NCI-H1417 (cell line): ENCODE measurements around the gene ISY1.
"Not testable (repeated sequence)": the region's sequence is repeated elsewhere in the genome, so short reads cannot be mapped to it uniquely, and the experiment has no call there.

Source experiments
- DNase-seq, 3 experiments: peaks; one replicate each; lab custom pipeline; 2025; lab: John Stamatoyannopoulos, UW

Gene ISY1

GRCh38 chr3:129166579-129167332 is 5.9 kb upstream of the ISY1 start:
- no peak for DNase-seq

DNA sequence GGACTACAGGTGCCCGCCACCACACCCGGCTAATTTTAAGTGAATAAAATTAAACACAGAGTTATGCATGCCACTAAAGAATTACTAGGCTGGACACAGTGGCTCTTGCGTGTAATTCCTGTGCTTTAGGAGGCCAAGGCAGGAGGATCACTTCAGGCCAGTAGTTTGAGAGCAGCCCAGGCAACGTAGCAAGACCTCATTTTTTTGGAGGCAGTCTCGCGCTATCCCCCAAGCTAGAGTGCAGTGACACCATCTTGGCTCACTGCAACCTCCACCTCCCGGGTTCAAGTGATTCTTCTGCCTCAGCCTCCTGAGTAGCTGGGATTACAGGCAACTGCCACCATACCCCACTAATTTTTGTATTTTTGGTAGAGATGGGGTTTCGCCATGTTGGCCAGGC is 4.7 kb upstream of the ISY1 start:
- DNase-seq: not testable (repeated sequence)

GRCh38 chr3:129164500-129164899 is 3.6 kb upstream of the ISY1 start:
- no peak for DNase-seq

DNA sequence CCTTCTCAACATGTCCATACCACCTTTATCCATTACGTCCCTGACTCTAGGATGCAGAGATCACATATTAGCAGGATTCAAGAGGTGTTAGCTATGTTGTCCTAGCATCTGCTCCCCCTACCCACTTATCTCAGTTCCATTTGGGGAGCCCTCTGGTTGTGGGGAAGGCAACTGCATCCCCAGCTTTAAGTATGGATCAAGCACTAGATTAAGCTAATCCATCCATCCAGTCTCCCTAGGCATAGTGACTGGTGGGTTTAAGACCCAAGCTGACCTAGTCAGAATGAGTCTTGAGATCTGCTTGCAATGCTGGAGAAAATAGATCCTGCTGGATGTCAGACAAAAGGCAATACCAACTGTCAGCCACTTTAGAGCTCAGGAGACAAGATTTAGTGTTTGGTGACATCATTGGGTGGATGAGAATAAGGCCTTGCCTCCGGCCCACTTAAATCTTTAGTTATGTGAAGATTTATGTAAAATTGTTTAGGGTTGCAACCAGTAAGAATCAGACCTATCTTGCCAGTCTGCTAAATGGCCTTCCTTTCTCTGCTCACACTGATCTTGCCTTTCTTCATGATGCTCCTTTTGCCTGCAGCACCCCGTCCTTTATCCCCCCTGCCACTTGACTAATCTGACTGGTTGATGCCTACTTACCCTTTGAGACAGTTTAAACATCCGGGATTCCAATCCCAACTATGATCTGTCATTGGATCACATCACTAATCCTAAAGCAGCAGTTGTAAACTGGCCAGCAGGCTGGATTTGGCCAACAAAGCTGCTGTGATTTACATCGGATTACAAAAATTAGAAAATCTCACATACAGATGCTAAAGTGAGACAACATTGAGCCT is 2.1 kb upstream of the ISY1 start:
- DNase-seq: peak in 1 of 3 experiments; percentile 47

DNA sequence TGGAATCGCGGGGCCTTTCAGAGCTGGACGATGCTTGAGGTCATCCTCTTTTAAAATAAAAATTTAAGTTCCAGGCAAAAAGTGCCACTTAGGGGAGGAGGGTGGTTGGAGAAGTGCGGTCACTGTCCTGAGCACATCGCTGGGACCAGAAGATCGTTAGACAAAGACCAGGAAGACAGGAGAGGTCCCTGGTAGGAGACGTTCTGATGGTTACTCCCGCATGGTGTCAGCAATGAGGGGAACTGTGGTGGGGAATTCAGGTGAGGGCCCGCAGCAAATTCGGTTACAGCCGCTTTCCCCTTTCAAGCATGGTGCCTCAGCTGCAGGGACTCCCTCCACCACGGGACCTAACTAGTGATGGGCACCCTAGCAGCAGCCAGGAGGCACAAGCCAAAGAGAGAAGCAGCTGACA is 1.0 kb upstream of the ISY1 start:
- DNase-seq: no peak

DNA sequence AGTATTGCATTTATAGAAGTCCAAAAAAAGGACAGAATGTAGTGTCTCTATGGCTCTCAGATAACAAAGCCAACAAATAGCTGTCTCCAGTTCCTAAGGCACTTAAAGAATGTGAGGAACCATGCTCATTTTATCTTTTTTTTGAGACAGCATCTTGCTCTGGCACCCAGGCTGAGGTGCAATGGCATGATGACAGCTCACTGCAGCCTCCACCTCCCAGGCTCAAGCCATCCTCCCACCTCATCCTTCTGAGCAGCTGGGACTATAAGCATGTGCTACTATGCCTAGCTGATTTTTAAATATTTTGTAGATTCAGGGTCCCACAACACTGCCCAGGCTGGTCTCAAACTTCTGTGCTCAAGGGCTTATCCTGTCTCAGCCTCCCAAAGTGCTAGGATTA is 16.1 kb downstream of the ISY1 start:
- no peak for DNase-seq

DNA sequence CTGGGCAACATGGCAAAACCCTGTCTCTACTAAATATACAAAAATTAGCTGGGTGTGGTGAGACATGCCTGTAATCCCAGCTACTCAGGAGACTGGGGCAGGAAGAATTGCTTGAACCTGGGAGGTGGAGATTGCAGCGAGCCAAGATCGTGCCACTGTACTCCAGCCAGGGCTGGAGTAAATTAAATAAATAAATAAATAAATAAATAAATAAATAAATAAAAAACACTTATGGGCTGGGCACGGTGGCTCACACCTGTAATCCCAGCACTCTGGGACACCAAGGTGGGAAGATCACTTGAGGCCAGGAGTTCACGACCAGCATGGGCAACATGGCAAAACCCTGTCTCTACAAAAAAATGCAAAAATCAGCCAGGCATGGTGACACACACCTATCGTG is 19.9 kb downstream of the ISY1 start:
- DNase-seq: not testable (repeated sequence)

DNA sequence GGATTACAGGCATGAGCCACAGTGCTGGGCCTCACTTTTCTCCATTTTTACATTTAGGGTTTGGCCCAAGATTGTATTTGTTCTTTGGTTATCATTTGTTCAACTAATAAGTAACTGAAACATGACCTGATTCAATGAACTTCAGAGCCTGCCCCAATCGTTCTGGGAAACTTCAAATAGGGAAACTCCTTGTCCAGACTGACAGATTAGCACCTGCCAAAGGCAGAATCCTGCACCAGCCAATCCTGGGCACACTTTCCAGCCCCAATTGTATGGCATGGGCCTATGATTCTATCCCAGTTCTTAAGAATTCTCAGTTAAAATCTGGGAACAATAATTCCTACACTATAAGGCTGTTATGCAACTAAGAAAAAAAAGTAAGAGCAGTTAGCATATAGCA is 21.0 kb downstream of the ISY1 start:
- no peak for DNase-seq

DNA sequence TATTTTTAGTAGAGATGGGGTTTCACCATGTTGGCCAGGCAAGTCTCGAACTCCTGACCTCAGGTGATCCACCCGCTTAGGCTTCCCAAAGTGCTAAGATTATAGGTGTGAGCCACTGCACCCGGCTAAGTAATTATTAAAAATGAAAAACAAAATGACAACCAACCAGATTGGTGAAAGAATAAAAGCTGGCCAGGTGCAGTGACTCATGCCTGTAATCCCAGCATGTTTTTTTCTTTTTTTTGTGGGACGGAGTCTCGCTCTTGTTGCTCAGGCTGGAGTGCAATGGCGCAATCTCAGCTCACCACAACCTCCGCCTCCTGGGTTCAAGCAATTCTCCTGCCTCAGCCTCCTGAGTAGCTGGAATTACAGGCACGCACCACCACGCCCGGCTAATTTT is 24.6 kb downstream of the ISY1 start:
- not testable (repeated sequence) for DNase-seq

GRCh38 chr3:129132097-129132866 is 28.6 kb downstream of the ISY1 start:
- DNase-seq: no peak

DNA sequence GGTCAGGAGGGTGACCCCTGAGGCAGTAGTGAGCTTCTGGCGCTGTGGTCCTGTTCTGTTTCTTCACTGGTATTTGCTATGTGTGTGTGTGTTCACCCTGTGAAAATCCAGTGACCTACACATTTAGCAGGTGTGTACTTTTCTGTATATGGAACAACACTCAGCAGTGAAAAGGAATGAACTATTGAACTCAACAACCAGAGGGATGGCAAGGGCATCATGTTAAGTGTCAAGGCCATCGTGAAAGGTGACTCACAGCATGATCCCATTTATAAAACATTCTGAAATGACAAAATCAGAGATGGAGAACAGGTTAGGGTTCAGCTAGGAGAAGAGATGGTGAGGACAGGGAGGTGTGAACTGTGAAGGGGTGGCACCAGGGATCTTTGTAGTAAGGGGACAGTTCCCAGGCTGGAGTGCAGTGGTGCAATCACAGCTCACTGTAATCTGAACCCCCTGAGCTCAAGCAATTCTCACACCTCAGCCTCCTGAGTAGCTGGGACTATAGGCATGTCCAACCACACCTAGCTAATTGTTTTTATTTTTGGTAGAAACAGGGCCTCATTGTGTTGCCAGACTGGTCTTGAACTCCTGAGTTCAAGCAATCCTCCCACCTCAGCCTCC is 29.3 kb downstream of the ISY1 start:
- no peak for DNase-seq

GRCh38 chr3:129130291-129130813 is 30.5 kb downstream of the ISY1 start:
- DNase-seq: no peak

DNA sequence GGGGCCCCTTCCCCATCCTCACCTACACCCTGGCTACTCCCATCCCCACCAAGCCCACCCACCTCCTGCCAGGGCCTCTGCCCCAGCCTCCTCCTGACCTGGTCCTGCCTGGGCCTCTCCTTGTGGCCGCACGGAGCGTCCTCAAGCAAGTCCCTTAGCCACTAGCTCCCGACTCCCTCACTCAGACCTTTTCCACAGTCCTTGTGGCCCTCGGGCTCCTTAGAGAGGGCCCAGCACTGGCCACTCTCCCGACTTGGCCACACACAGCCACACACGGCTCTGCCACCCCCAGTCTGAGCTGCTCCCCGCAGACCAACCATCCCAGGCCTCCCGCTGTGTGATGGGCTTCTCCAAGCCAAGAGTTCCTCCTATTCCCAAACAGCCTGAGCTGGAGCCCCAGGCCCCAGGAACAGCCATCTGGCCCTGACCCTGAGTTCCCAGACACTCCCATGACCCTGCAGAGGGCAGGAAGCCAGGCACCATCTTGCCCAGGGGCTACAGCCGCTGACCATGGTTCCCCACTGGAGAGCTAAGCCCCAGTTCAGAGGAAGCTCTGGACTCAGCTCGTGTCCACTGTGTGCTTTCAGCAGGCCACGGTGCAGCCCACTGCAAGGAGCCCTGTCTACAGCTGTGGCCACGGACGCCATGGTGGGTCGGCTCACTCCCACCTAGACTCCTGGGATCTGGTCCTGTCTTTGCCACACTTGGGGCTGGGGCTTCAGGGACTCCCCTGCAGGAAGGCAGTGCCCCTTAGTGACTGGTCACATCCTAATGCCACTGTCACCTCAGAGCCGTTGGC is 32.3 kb downstream of the ISY1 start:
- no peak for DNase-seq

DNA sequence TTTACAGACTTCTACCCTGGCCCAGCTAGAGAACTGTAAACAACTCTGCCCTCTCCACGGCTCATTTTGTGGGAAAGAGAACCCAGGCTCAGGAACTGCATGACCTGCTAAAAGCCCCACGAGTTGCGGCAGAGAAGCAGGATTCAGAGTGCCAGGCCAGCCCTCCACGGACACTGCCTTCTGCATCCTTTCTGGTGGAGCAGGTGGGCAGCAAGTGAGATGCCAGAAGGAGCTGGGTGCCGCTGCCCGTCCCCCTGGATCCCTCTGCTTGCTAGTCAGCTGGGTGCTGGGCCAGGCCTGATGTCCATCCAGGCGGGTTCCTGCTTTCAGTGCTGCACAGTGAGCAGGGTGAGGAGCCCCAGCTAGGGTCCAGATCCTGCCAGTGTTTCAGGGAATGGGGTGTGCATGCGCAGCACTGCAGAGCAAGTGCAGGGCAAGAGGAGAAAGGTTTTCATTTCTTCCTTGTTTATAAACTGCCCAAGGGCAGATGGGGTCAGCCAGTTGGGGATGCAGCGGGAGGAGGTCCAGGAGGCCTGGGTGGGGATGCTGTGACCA is 34.1 kb downstream of the ISY1 start:
- DNase-seq: no peak

DNA sequence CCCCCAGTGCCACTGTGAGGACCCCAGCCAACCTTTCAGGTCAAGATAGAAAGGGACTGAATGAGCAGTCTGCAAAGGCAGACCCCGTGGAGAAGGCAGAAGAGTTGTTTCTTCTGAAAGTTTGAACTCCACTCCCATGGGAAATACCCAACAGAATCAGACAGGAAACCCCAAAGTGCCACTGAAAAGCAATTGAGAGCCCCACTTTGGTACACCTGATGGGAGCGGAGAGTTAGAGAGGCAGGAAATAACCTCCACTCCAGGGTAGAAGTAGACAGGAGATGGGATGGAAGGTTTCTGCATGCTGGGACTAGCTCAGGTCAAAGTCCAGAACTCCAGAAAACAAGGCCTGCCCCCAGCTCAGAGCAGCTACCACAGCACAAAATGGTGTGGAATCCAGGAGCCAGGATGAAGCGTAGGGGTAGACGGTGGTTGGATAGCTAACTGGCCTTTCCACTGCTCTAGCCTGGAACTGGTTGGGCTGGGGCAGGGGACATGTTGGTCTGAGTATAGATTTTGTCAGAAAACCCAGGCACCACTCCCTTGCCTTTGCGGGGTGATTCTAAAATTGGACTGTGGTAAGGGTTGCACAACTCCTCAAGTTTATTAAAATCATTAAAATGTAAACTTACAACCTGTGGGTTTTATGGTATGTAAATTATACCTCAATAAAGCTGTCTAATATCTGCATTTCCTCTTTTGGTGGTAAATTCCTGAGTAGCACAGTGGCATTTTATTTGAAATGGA is 37.4 kb downstream of the ISY1 start:
- no peak for DNase-seq

DNA sequence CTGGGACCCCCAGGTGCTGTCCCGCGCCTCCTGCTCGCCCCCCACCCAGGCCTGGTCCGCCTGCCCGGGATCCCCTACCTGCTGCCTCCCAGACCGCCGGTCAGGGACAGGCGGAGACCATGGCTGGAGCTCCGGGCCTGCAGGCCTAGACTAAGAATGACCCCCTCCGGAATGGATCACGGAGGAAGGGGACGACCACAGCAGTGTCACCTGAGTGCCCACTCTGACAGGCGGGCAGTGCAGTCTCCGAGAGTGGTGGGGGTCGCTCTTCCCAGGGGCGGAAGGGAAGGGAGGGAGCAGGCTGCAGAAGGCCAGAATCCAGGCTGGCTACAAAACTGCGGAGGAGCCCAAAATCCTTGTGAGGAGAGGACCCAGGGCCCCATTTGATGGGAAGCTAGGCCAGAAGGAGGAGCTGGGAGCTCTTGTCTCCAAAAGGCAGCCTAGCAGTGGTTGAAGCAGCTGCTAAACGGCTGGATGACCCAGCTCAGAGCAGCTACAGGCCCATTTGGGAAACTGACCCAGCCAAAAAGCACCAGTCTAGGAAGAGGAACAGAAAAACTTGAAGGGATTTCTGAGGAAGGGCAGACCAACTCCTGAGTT is 38.4 kb downstream of the ISY1 start:
- DNase-seq: no peak

- peak; percentile 34 to 75 (median 69) for DNase-seq
Observed at GRCh38 chr3:129121792-129122411, 39.0 kb downstream of the ISY1 start, which contains the start of gene RAB43. RAB43 (minus strand) TSS chr3:129121804; CDS start chr3:129121489, 315 bp downstream.

GRCh38 chr3:129121016-129121791 is 39.7 kb downstream of the ISY1 start:
- peak in 2 of 3 experiments; percentile 64 to 69 for DNase-seq
